GM21447 (cell line): ENCODE data around the gene NHLRC4.
"Not testable (repeated sequence)": the region's sequence is repeated elsewhere in the genome, so short reads cannot be mapped to it uniquely, and the experiment has no call there.

Experiments
- ATAC-seq: cut with Tn5 transposase; IDR thresholded peaks from one replicate; pipeline ENCODE4 v1.9.1; 2021; ENCODE audit not compliant: unreplicated experiment

The NHLRC4 gene

GRCh38 chr16:596736-597060 is 29.9 kb downstream of the NHLRC4 start:
- no peak for ATAC-seq

GRCh38 chr16:597655-598054 is 30.9 kb downstream of the NHLRC4 start:
- ATAC-seq = not testable (repeated sequence)

GRCh38 chr16:598823-599739 is 32.3 kb downstream of the NHLRC4 start:
- no peak for ATAC-seq

GRCh38 chr16:600781-601180 is 34.0 kb downstream of the NHLRC4 start:
- no peak for ATAC-seq

GRCh38 chr16:603933-604332 is 37.1 kb downstream of the NHLRC4 start:
- no peak for ATAC-seq

GRCh38 chr16:606656-607307 is 40.0 kb downstream of the NHLRC4 start:
- no peak for ATAC-seq

GRCh38 chr16:608019-608418 is 41.2 kb downstream of the NHLRC4 start:
- no peak for ATAC-seq

- no peak for ATAC-seq
Measured at GRCh38 chr16:609316-609715, 42.5 kb downstream of the NHLRC4 start.

GRCh38 chr16:609984-610383 is 43.2 kb downstream of the NHLRC4 start:
- ATAC-seq = no peak

GRCh38 chr16:610513-611381 is 43.9 kb downstream of the NHLRC4 start:
- no peak for ATAC-seq

GRCh38 chr16:615122-615521 is 48.3 kb downstream of the NHLRC4 start:
- ATAC-seq = no peak

- no peak for ATAC-seq
Measured at GRCh38 chr16:616733-617586, 50.2 kb downstream of the NHLRC4 start.

- ATAC-seq = no peak
Measured at GRCh38 chr16:617855-618254, 51.0 kb downstream of the NHLRC4 start.
